ENCODE measurements around the gene TMEM154. TPM values are rescaled to one million over a fixed set of nuclear protein-coding genes. Genes with fewer than 3 reads are reported as not detected.

TMEM154 gene
- total RNA-seq, 1 experiment from 2014 or later: 23.3 TPM

DNA sequence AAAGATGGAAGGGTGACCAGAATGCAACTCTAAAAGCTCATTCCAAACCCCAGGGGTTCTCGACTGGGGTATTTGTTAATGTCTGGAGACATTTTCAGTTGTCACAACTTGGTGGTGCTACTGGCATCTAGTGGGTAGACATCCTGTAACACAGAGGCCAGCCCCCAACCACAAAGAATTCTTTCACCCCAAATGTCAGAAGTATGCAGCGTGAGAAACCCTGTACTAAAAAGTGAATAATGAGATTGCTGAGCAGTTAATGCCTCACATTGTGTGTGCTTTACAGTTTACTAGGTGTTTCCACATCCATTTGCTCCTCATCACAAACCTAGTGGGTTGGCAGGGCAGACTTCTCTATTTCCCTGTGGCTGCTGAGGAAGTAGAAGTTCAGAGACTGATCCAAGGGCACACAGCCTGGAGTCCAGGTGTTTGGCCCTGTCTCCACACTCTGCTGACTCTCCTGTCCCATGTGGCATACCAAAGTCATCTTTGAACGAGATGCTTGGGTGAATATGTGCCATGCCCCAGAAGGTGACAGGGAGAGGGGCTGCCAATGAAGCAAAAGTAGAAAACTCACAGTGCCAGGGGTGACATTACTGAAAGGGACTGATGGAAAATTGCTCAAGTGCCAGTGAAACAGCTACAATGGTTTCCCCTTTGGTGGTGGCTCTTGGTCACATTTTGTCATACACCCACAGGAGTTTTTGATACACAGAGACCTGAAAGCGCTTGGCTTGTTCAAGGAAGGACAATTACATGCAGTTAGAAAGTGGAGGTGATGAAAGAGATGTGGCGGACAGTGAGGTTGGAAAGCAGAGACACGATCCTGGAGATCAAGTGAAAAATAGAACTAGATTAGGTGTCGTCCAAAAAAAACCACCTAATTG lies 10.1 kb upstream of the TMEM154 start:
- CTCF ChIA-PET: no interaction called here
- H3K4me1 Mint-ChIP-seq (ENCODE audit: low read depth, unreplicated experiment): no peaks in the 10 kb centered on the region
- intact Hi-C loops (cut with micrococcal nuclease; ENCODE audit: unreplicated experiment): no loop called here
- TF ChIP-seq, protein P1, sequence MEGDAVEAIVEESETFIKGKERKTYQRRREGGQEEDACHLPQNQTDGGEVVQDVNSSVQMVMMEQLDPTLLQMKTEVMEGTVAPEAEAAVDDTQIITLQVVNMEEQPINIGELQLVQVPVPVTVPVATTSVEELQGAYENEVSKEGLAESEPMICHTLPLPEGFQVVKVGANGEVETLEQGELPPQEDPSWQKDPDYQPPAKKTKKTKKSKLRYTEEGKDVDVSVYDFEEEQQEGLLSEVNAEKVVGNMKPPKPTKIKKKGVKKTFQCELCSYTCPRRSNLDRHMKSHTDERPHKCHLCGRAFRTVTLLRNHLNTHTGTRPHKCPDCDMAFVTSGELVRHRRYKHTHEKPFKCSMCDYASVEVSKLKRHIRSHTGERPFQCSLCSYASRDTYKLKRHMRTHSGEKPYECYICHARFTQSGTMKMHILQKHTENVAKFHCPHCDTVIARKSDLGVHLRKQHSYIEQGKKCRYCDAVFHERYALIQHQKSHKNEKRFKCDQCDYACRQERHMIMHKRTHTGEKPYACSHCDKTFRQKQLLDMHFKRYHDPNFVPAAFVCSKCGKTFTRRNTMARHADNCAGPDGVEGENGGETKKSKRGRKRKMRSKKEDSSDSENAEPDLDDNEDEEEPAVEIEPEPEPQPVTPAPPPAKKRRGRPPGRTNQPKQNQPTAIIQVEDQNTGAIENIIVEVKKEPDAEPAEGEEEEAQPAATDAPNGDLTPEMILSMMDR (IDR thresholded peaks at IDR 0.05; ENCODE audit: unreplicated experiment): no peak
- H3K27me3 Mint-ChIP-seq (ENCODE audit: unreplicated experiment): no peaks in the 10 kb centered on the region
- H3K36me3 Mint-ChIP-seq (ENCODE audit: insufficient read depth, unreplicated experiment): no peaks in the 10 kb centered on the region
- H3K27ac Mint-ChIP-seq (ENCODE audit: unreplicated experiment): no peak overlapping the region
- H3K4me3 Mint-ChIP-seq (ENCODE audit: low read depth, unreplicated experiment): no peak overlapping the region
- no TSS peak for BruUV-seq (replicated peaks)
- H3K9me3 Mint-ChIP-seq (ENCODE audit: low read depth, unreplicated experiment): no peaks in the 10 kb centered on the region
- DNase-seq: no peak

DNA sequence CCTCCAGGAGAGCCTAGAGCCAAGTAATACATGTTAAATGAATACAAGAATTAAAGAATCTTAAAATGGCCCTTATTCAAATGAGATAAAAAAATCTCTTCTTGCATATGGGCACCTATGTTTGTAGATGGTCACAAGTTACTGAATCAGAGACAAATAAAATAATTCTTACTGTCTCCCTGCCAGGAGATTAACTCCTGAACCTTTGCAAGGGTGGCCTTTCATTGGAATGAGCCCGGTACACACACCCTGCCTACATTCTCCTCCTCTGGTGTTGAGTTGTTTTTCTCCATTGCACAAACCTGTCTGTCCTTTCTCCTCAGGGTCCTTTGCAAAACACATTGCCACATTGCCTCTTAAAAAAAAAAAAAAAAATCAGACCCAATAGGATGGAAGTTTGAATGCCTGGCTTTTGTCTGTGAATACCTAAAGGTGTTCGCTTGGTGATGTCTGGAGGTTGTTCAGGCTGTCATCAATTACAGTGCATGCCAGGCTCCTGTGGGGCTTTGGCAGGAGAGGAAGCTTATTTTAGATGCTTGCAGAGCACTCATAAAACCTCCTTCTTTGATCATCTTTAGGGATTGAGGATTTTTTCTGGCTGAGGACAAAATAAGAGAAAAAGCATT lies 8.3 kb upstream of the TMEM154 start:
- TF ChIP-seq, protein P1 (IDR thresholded peaks at IDR 0.05; ENCODE audit: unreplicated experiment): no peak
- no peaks in the 10 kb centered on the region for H3K4me1 Mint-ChIP-seq (ENCODE audit: low read depth, unreplicated experiment)
- no peaks in the 10 kb centered on the region for H3K27me3 Mint-ChIP-seq (ENCODE audit: unreplicated experiment)
- intact Hi-C loops (cut with micrococcal nuclease; ENCODE audit: unreplicated experiment): no loop called here
- CTCF ChIA-PET: no interaction called here
- DNase-seq: no peak
- H3K4me3 Mint-ChIP-seq (ENCODE audit: low read depth, unreplicated experiment): no peak overlapping the region
- H3K36me3 Mint-ChIP-seq (ENCODE audit: insufficient read depth, unreplicated experiment): no peaks in the 10 kb centered on the region
- no TSS peak for BruUV-seq (replicated peaks)
- H3K27ac Mint-ChIP-seq (ENCODE audit: unreplicated experiment): no peak overlapping the region
- H3K9me3 Mint-ChIP-seq (ENCODE audit: low read depth, unreplicated experiment): no peaks in the 10 kb centered on the region

DNA sequence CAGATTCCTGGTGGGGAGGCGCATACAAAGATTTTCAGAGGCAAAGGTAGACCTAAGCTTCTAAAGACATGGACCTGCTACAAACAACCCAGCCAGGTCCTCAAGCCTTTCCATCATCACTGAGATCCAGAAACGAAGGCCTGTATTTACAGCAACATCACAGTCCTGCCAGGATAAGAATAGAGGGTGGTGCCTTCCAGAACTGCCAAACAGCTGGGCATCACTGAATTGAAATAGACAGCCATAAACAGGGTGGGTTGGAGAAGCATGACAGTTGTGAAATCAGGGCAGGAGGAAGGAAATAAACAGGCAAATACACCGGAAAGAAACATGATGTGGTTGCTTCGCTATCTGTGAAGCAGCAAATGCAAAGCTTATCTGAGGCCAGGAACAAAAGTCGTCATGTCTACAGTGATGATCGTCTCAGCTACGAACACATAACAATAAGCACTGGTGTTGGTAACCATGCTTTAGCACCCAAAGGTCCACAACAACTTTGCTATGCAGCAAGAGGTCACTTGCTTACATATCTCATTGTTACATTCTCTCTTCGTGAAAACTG lies 6.7 kb upstream of the TMEM154 start:
- H3K27me3 Mint-ChIP-seq (ENCODE audit: unreplicated experiment): no peaks in the 10 kb centered on the region
- no peaks in the 10 kb centered on the region for H3K9me3 Mint-ChIP-seq (ENCODE audit: low read depth, unreplicated experiment)
- intact Hi-C loops (cut with micrococcal nuclease; ENCODE audit: unreplicated experiment): no loop called here
- CTCF ChIA-PET: no interaction called here
- no peak overlapping the region for H3K4me3 Mint-ChIP-seq (ENCODE audit: low read depth, unreplicated experiment)
- H3K4me1 Mint-ChIP-seq (ENCODE audit: low read depth, unreplicated experiment): peaks cover 15% of the 10 kb centered on the region
- TF ChIP-seq, protein P1 (IDR thresholded peaks at IDR 0.05; ENCODE audit: unreplicated experiment): no peak
- H3K36me3 Mint-ChIP-seq (ENCODE audit: insufficient read depth, unreplicated experiment): no peaks in the 10 kb centered on the region
- no peak overlapping the region for H3K27ac Mint-ChIP-seq (ENCODE audit: unreplicated experiment)
- DNase-seq: no peak
- no TSS peak for BruUV-seq (replicated peaks)

DNA sequence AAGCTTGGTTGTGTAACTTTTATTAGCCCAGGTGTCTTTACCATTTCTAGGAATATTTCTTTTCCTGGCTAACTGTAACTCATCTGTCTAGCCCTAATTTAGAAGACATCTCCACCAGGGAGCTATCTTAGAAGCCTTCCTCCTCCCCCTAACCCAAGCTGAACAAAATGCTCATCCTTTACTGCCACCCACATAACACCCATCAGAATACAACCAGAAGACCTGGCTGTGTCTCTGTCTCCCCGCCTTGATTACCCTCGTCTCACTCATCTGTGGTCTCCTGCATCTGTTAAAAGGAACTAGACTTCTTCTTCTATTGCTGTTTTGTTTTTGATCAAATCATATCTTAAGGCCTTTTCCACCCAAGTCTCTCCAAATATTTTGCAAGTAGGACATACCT lies 4.8 kb upstream of the TMEM154 start:
- CTCF ChIA-PET: no interaction called here
- BruUV-seq (replicated peaks): no TSS peak
- Mint-ChIP-seq H3K36me3 (ENCODE audit: insufficient read depth, unreplicated experiment) (peaks cover 5% of the 10 kb centered on the region), H3K27me3 (ENCODE audit: unreplicated experiment) (no peaks in the 10 kb centered on the region), H3K4me1 (ENCODE audit: low read depth, unreplicated experiment) (peaks cover 28% of the 10 kb centered on the region), H3K27ac (ENCODE audit: unreplicated experiment) (no peak overlapping the region), H3K9me3 (ENCODE audit: low read depth, unreplicated experiment) (no peaks in the 10 kb centered on the region), H3K4me3 (ENCODE audit: low read depth, unreplicated experiment) (no peak overlapping the region)
- TF ChIP-seq, protein P1 (IDR thresholded peaks at IDR 0.05; ENCODE audit: unreplicated experiment): no peak
- intact Hi-C loops (cut with micrococcal nuclease; ENCODE audit: unreplicated experiment): loop anchor here (5.0 kb wide), 1 partner anchor 53 kb away; no protein-coding TSS in a partner anchor
- no peak for DNase-seq

Measured in Calu3 (cell line).